Measurements from ENCODE around the gene WDR89.
"Not testable (repeated sequence)": the region's sequence is repeated elsewhere in the genome, so short reads cannot be mapped to it uniquely, and the experiment has no call there.

WDR89 gene

GRCh38 chr14:63594455-63595372 is 47.0 kb downstream of the WDR89 start:
- no peak for DNase-seq

- not testable (repeated sequence) for DNase-seq
Measured at GRCh38 chr14:63583046-63583445, 58.6 kb downstream of the WDR89 start.

- no peak for DNase-seq
Measured at GRCh38 chr14:63581491-63581890, 60.2 kb downstream of the WDR89 start.

GRCh38 chr14:63578300-63578699 is 63.4 kb downstream of the WDR89 start:
- DNase-seq = no peak

- no peak for DNase-seq
Measured at GRCh38 chr14:63573581-63573980, 68.1 kb downstream of the WDR89 start.

- no peak for DNase-seq
Measured at GRCh38 chr14:63565448-63565847, 76.2 kb downstream of the WDR89 start.

GRCh38 chr14:63564318-63564717 is 77.4 kb downstream of the WDR89 start:
- no peak for DNase-seq

- no peak for DNase-seq
Measured at GRCh38 chr14:63563370-63564026, 78.2 kb downstream of the WDR89 start.

GRCh38 chr14:63562405-63562804 is 79.3 kb downstream of the WDR89 start:
- peak in 1 of 5 experiments; percentile 8 for DNase-seq

GRCh38 chr14:63555572-63555971 is 86.1 kb downstream of the WDR89 start:
- DNase-seq = no peak

GRCh38 chr14:63551332-63551731 is 90.3 kb downstream of the WDR89 start:
- DNase-seq = no peak

GRCh38 chr14:63547798-63548335 is 93.8 kb downstream of the WDR89 start:
- DNase-seq = no peak

All from T-helper 2 cell (primary cell).